Skeletal muscle tissue (tissue), 4 donors: ENCODE measurements around the gene MORN3. TPM values are rescaled to one million over a fixed set of nuclear protein-coding genes. Genes with fewer than 3 reads are reported as not detected.
"Not testable (repeated sequence)": the region's sequence is repeated elsewhere in the genome, so short reads cannot be mapped to it uniquely, and the experiment has no call there.

Experiments used
- H3K27ac ChIP-seq: one replicate; pipeline ENCODE4 v1.7.0; 2013; ENCODE audit warnings: mild to moderate bottlenecking, low read depth, low read length, inconsistent platforms
- H3K27me3 ChIP-seq, 3 donors: one replicate each; pipeline ENCODE4 v1.7.0; 2013; ENCODE audit warnings: low read length in 3 of 3; ENCODE audit not compliant: control insufficient read depth in 3 of 3, insufficient read depth in 3 of 3
- H3K36me3 ChIP-seq, 3 donors: one replicate each; pipeline ENCODE4 v1.7.0; 2013; ENCODE audit warnings: low read length in 3 of 3; ENCODE audit not compliant: control insufficient read depth in 3 of 3, insufficient read depth in 3 of 3
- H3K4me1 ChIP-seq, 3 donors: one replicate each; pipeline ENCODE4 v1.7.0; 2013; ENCODE audit warnings: low read length in 3 of 3, mild to moderate bottlenecking in 3 of 3; ENCODE audit not compliant: control insufficient read depth in 3 of 3, insufficient read depth in 3 of 3
- H3K4me3 ChIP-seq, 3 donors: one replicate each; pipeline ENCODE4 v1.7.0; 2013; ENCODE audit warnings: low read length in 3 of 3
- H3K9ac ChIP-seq, 3 donors: one replicate each; pipeline ENCODE4 v1.7.0; 2013; ENCODE audit warnings: low read length in 3 of 3, mild to moderate bottlenecking in 3 of 3, moderate library complexity in 2 of 3, low read depth in 1 of 3
- H3K9me3 ChIP-seq, 3 donors: one replicate each; pipeline ENCODE4 v1.7.0; 2013; ENCODE audit warnings: low read length in 3 of 3; ENCODE audit not compliant: control insufficient read depth in 3 of 3
- total RNA-seq: library from RNA; depleted of rRNA; stranded (reverse); fragments of >200 nt; gene quantifications from one replicate; pipeline ENCODE4 v1.2.3, GENCODE V29; 2014
- donor health status: Osteomylitis.

MORN3 gene
- total RNA-seq, 1 donor from 2014 or later = under 0.01 TPM

GRCh38 chr12:121693155-121693687 lies 23.8 kb upstream of the MORN3 start:
- Histone ChIP-seq H3K4me1 (peaks cover 2 to 4% (median 3%) of the 10 kb centered on the region in 3 donors), H3K36me3 (no peaks in the 10 kb centered on the region), H3K9me3 (no peaks in the 10 kb centered on the region), H3K9ac (no peak overlapping the region), H3K4me3 (no peak overlapping the region), H3K27me3 (no peaks in the 10 kb centered on the region), H3K27ac (no peak overlapping the region)

GRCh38 chr12:121692744-121693143 lies 23.3 kb upstream of the MORN3 start:
- H3K27me3 ChIP-seq, H3K4me1 ChIP-seq, H3K27ac ChIP-seq, H3K9me3 ChIP-seq, H3K4me3 ChIP-seq, H3K9ac ChIP-seq, H3K36me3 ChIP-seq: not testable (repeated sequence)

GRCh38 chr12:121689430-121689829 lies 20.0 kb upstream of the MORN3 start:
- Histone ChIP-seq H3K4me3 (no peak overlapping the region), H3K9ac (no peak overlapping the region), H3K9me3 (no peaks in the 10 kb centered on the region), H3K36me3 (no peaks in the 10 kb centered on the region), H3K4me1 (peaks cover 2 to 4% (median 4%) of the 10 kb centered on the region in 3 donors), H3K27me3 (no peaks in the 10 kb centered on the region), H3K27ac (no peak overlapping the region)

- no peak overlapping the region for H3K27ac ChIP-seq
- no peaks in the 10 kb centered on the region for H3K27me3 ChIP-seq
- H3K36me3 ChIP-seq = no peaks in the 10 kb centered on the region
- H3K9me3 ChIP-seq = no peaks in the 10 kb centered on the region
- peaks cover 2 to 4% (median 4%) of the 10 kb centered on the region in 3 donors for H3K4me1 ChIP-seq
- no peak overlapping the region for H3K4me3 ChIP-seq
- H3K9ac ChIP-seq = no peak overlapping the region
Observed at GRCh38 chr12:121688966-121689365, 19.5 kb upstream of the MORN3 start.

- not testable (repeated sequence) for H3K9ac ChIP-seq, H3K36me3 ChIP-seq, H3K27me3 ChIP-seq, H3K27ac ChIP-seq, H3K9me3 ChIP-seq, H3K4me1 ChIP-seq, H3K4me3 ChIP-seq
Observed at GRCh38 chr12:121679661-121680197, 10.3 kb upstream of the MORN3 start.

GRCh38 chr12:121678716-121679300 lies 9.4 kb upstream of the MORN3 start:
- H3K9me3 ChIP-seq = no peaks in the 10 kb centered on the region
- H3K4me1 ChIP-seq = no peaks in the 10 kb centered on the region
- no peak overlapping the region for H3K27ac ChIP-seq

GRCh38 chr12:121678305-121678704 lies 8.9 kb upstream of the MORN3 start:
- Histone ChIP-seq H3K27me3 (no peaks in the 10 kb centered on the region), H3K9ac (no peak overlapping the region), H3K9me3 (no peaks in the 10 kb centered on the region), H3K4me3 (no peak overlapping the region), H3K27ac (no peak overlapping the region), H3K4me1 (peaks cover 0 to under 1% (median 0%) of the 10 kb centered on the region in 3 donors), H3K36me3 (no peaks in the 10 kb centered on the region)

More at GRCh38 chr12:121678716-121679300, 9.4 kb upstream of the MORN3 start:
- Histone ChIP-seq H3K27me3 (no peaks in the 10 kb centered on the region), H3K4me3 (no peak overlapping the region), H3K36me3 (no peaks in the 10 kb centered on the region), H3K9ac (no peak overlapping the region)

GRCh38 chr12:121676190-121676589 lies 6.7 kb upstream of the MORN3 start:
- H3K27ac ChIP-seq = no peak overlapping the region
- no peaks in the 10 kb centered on the region for H3K9me3 ChIP-seq
- no peak overlapping the region for H3K9ac ChIP-seq
- H3K4me3 ChIP-seq = no peak overlapping the region
- peaks cover 0 to 3% (median 0%) of the 10 kb centered on the region in 3 donors for H3K27me3 ChIP-seq
- peaks cover 3 to 12% (median 11%) of the 10 kb centered on the region in 3 donors for H3K4me1 ChIP-seq
- no peaks in the 10 kb centered on the region for H3K36me3 ChIP-seq

GRCh38 chr12:121673013-121673511 lies 3.6 kb upstream of the MORN3 start:
- Histone ChIP-seq H3K9me3 (no peaks in the 10 kb centered on the region), H3K27ac (no peak overlapping the region), H3K4me1 (peaks cover 3 to 12% (median 11%) of the 10 kb centered on the region in 3 donors), H3K27me3 (peaks cover 0 to 3% (median 0%) of the 10 kb centered on the region in 3 donors), H3K9ac (peak overlapping the region in 1 of 3 donors; percentile 60), H3K36me3 (no peaks in the 10 kb centered on the region), H3K4me3 (peak overlapping the region; percentile 51 to 60 (median 51))

- Histone ChIP-seq H3K9me3 (no peaks in the 10 kb centered on the region), H3K4me1 (peaks cover 3 to 12% (median 11%) of the 10 kb centered on the region in 3 donors), H3K27ac (no peak overlapping the region), H3K9ac (no peak overlapping the region), H3K27me3 (peaks cover 0 to 3% (median 0%) of the 10 kb centered on the region in 3 donors), H3K36me3 (no peaks in the 10 kb centered on the region), H3K4me3 (no peak overlapping the region)
Observed at GRCh38 chr12:121668750-121669520, 519 bp downstream of the MORN3 start.
